Measurements from ENCODE around the gene CPNE5.

The CPNE5 gene

GRCh38 chr6:36826520-36827227 lies 12.6 kb downstream of the CPNE5 start:
- TF ChIP-seq CTCF (conservative IDR thresholded peaks at IDR 0.05; ENCODE audit: low read depth, low read length) = no peak
- H3K4me3 ChIP-seq (ENCODE audit: low read length) = no peak overlapping the region
- no peak for DNase-seq (ENCODE audit: low read depth)

- no peak for TF ChIP-seq CTCF (conservative IDR thresholded peaks at IDR 0.05; ENCODE audit: low read depth, low read length)
Measured at GRCh38 chr6:36825994-36826393, 13.2 kb downstream of the CPNE5 start.

GRCh38 chr6:36825452-36825851 lies 13.8 kb downstream of the CPNE5 start:
- no peak for DNase-seq (ENCODE audit: low read depth)
- no peak overlapping the region for H3K4me3 ChIP-seq (ENCODE audit: low read length)
- TF ChIP-seq CTCF (conservative IDR thresholded peaks at IDR 0.05; ENCODE audit: low read depth, low read length) = no peak

More at GRCh38 chr6:36825994-36826393, 13.2 kb downstream of the CPNE5 start:
- no peak for DNase-seq (ENCODE audit: low read depth)
- H3K4me3 ChIP-seq (ENCODE audit: low read length) = no peak overlapping the region

GRCh38 chr6:36824253-36824652 lies 15.0 kb downstream of the CPNE5 start:
- TF ChIP-seq CTCF (conservative IDR thresholded peaks at IDR 0.05; ENCODE audit: low read depth, low read length) = no peak
- DNase-seq (ENCODE audit: low read depth) = no peak
- no peak overlapping the region for H3K4me3 ChIP-seq (ENCODE audit: low read length)

- no peak for TF ChIP-seq CTCF (conservative IDR thresholded peaks at IDR 0.05; ENCODE audit: low read depth, low read length)
- DNase-seq (ENCODE audit: low read depth) = no peak
- H3K4me3 ChIP-seq (ENCODE audit: low read length) = no peak overlapping the region
Measured at GRCh38 chr6:36823421-36824096, 15.7 kb downstream of the CPNE5 start.

- peak; percentile 87 for DNase-seq (ENCODE audit: low read depth)
- TF ChIP-seq CTCF (conservative IDR thresholded peaks at IDR 0.05; ENCODE audit: low read depth, low read length) = no peak
- no peak overlapping the region for H3K4me3 ChIP-seq (ENCODE audit: low read length)
Measured at GRCh38 chr6:36822506-36823269, 16.6 kb downstream of the CPNE5 start.
